Stomach (tissue), 9 donors: ENCODE data around the gene ARPIN. TPM values are rescaled to one million over a fixed set of nuclear protein-coding genes. Genes with fewer than 3 reads are reported as not detected.
A peak's percentile ranks its signal among the peaks of the same experiment; 100 is the strongest.
"Not testable (repeated sequence)": the region's sequence is repeated elsewhere in the genome, so short reads cannot be mapped to it uniquely, and the experiment has no call there.

Source experiments
- DNase-seq, 2 donors: peaks; one replicate each; pipeline versions ENCODE4 v3.0.0 to v3.0.0-alpha.2; 2013 to 2019
- H3K27ac ChIP-seq, 5 donors: fragments of 200-600 bp in 4 of 5; sonication (generic) in 4 of 5; one replicate each; pipeline ENCODE4 v1.5.1; 2013 to 2019; ENCODE audit warnings: mild to moderate bottlenecking in 1 of 5, moderate library complexity in 1 of 5
- H3K27me3 ChIP-seq, 3 donors: fragments of 200-600 bp; sonication (generic); one replicate each; pipeline ENCODE4 v1.5.1; 2017 to 2019; ENCODE audit warnings: mixed run types in 1 of 3
- H3K36me3 ChIP-seq, 4 donors: fragments of 200-600 bp; sonication (generic); 1 replicate in 3 of 4; 2 replicates in 1 of 4; pipeline ENCODE4 v1.5.1; 2016 to 2019
- H3K4me1 ChIP-seq, 4 donors: fragments of 200-600 bp; sonication (generic); one replicate each; pipeline ENCODE4 v1.5.1; 2016 to 2019
- H3K4me3 ChIP-seq, 4 donors: fragments of 200-600 bp; sonication (generic) in 3 of 4; one replicate each; pipeline ENCODE4 v1.5.1; 2016 to 2019; ENCODE audit warnings: mild to moderate bottlenecking in 1 of 4
- H3K9me3 ChIP-seq, 4 donors: fragments of 200-600 bp; sonication (generic); one replicate each; pipeline ENCODE4 v1.5.1; 2016 to 2019
- EP300 ChIP-seq: sonication (generic); formaldehyde crosslinking; IDR thresholded peaks from one replicate; pipeline ENCODE4 v1.6.1; 2017; ENCODE audit warnings: antibody characterized with exemption
- POLR2A ChIP-seq, 4 donors: fragments of 450-650 bp; IDR thresholded peaks; one replicate each; pipeline ENCODE4 v1.6.1; 2016; ENCODE audit warnings: antibody characterized with exemption in 4 of 4, control low read depth in 2 of 4, mild to moderate bottlenecking in 1 of 4, moderate library complexity in 1 of 4
- POLR2AphosphoS5 ChIP-seq, 3 donors: sonication (generic); formaldehyde crosslinking; IDR thresholded peaks; one replicate each; pipeline ENCODE4 v1.6.1; 2016; ENCODE audit warnings: antibody characterized with exemption in 3 of 3
- WGBS, 5 donors: extraction: QIAGEN DNeasy Blood & Tissue Kit in 3 of 5; methylation state at CpG; one replicate each; pipeline versions ENCODE4 v1.1.5 to v1.1.7; 2013 to 2018; 5-methylcytosine and 5-hydroxymethylcytosine counted together
- intact Hi-C: fragments of 100-400 bp; cut with DNase I; formaldehyde crosslinking; loops from one replicate; pipeline ENCODE4 v1.15.1; 2023; ENCODE audit warnings: low total_unique reads
- polyA plus RNA-seq, 3 donors: library from polyadenylated mRNA; stranded (reverse); fragments of 200-250 nt; gene quantifications; one replicate each; pipeline ENCODE4 v1.2.3, GENCODE V29; 2013
- total RNA-seq, 5 donors: library from RNA; depleted of rRNA; stranded (reverse); fragments of >200 nt; gene quantifications; one replicate each; pipeline versions ENCODE4 v1.1.0 to v1.2.3, GENCODE V29; 2014 to 2016
- TF ChIP-seq, protein P1 (sequence below), 7 experiments: fragments of 450-650 bp in 4 of 7; fragments of 200-600 bp in 3 of 7; sonication (generic) in 3 of 7; IDR thresholded peaks; one replicate each; pipeline ENCODE4 v1.5.1; 2016 to 2019; ENCODE audit warnings: antibody characterized with exemption in 7 of 7, control low read depth in 2 of 7, mild to moderate bottlenecking in 1 of 7
- donor health status: healthy with polysubstance abuse.
- donor health status: Bipolar disorder and iron deficiency.
- donor health status: healthy.

Gene ARPIN
- total and polyA plus RNA-seq, 8 donors, result 1.2 to 24.8 (median 12.7) TPM

DNA sequence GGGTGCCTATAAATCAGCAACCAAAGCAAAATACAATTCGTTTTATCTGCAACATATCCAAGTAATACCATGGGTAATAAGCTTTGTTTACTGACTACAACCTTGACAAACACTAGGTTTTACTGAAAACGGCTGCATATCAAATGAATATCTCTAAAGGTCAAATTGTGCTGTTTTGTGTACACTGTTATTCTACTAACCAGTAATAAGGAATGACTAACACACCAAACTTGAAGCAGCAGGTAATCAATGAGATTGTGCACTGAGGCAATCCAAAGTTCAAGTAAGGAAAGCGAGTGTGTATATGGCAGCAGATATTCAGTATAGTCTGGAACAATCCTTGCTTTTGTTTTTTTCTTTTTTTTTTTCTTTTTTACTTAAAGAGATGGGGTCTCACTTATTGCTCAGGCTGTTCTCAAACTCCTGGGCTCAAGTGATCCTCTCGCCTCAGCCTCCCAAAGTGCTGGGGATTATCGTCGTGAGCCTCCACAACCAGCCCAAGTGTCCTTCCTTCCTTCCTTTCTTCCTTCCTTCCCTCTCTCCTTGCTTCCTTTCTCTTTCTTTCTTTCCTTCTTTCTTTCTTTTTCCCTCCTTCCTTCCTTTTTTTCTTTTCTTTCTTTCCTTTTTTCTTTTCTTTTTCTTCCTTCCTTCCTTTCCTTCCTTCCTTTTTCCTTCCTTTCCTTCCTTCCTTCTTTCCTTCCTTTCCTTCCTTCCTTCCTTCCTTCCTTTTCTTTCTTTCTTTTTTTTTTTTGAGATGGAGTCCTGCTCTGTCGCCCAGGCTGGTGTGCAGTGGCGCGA, 53.9 kb downstream of the ARPIN start:
- no peaks in the 10 kb centered on the region for H3K27me3 ChIP-seq
- TF ChIP-seq EP300, result no peak
- TF ChIP-seq, protein P1, sequence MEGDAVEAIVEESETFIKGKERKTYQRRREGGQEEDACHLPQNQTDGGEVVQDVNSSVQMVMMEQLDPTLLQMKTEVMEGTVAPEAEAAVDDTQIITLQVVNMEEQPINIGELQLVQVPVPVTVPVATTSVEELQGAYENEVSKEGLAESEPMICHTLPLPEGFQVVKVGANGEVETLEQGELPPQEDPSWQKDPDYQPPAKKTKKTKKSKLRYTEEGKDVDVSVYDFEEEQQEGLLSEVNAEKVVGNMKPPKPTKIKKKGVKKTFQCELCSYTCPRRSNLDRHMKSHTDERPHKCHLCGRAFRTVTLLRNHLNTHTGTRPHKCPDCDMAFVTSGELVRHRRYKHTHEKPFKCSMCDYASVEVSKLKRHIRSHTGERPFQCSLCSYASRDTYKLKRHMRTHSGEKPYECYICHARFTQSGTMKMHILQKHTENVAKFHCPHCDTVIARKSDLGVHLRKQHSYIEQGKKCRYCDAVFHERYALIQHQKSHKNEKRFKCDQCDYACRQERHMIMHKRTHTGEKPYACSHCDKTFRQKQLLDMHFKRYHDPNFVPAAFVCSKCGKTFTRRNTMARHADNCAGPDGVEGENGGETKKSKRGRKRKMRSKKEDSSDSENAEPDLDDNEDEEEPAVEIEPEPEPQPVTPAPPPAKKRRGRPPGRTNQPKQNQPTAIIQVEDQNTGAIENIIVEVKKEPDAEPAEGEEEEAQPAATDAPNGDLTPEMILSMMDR (IDR thresholded peaks at IDR 0.05), result no peak
- no peak for TF ChIP-seq POLR2A (IDR thresholded peaks at IDR 0.05)
- peak in 1 of 3 donors; percentile 56 for TF ChIP-seq POLR2AphosphoS5 (IDR thresholded peaks at IDR 0.05)
- no peak overlapping the region for H3K4me3 ChIP-seq
- WGBS, 5 donors, result 75 to 83% (median 80%) methylated on average over 9 of the region's 9 CpGs
- intact Hi-C loops, result no loop called here
- H3K36me3 ChIP-seq, result peaks cover 13 to 63% (median 53%) of the 10 kb centered on the region in 4 donors
- DNase-seq, result peak in 1 of 2 donors; percentile 42
- H3K4me1 ChIP-seq, result peaks cover 0 to 15% (median 0%) of the 10 kb centered on the region in 4 donors
- peak overlapping the region in 1 of 5 donors; percentile 45 for H3K27ac ChIP-seq
- no peaks in the 10 kb centered on the region for H3K9me3 ChIP-seq

DNA sequence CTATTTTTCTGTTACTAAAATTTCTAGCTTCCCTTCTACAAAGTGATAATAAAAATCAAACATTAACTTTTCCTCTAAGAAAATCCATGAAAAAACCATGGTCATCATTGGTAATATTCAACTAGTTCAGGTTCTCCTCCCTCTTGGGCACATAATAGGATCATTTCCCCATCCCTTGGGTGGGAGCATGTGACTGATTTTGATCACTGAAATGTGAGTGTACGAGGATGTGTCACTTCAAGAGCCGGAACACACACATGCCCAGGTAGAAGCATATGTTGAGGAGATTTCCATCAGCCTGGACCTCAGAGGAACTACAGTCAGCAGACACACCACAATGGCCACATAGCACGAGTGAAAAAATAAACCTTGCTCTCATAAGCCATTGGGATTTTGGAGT, 55.1 kb downstream of the ARPIN start:
- no peak for TF ChIP-seq POLR2A (IDR thresholded peaks at IDR 0.05)
- TF ChIP-seq POLR2AphosphoS5 (IDR thresholded peaks at IDR 0.05), result no peak
- Histone ChIP-seq H3K27ac (no peak overlapping the region), H3K4me3 (no peak overlapping the region), H3K9me3 (no peaks in the 10 kb centered on the region), H3K36me3 (peaks cover 15 to 53% (median 47%) of the 10 kb centered on the region in 4 donors), H3K4me1 (peaks cover 0 to 16% (median 0%) of the 10 kb centered on the region in 4 donors), H3K27me3 (no peaks in the 10 kb centered on the region)
- peak in 1 of 2 donors; percentile 36 for DNase-seq
- intact Hi-C loops, result no loop called here
- 77 to 92% (median 85%) methylated on average over 3 of the region's 3 CpGs for WGBS, 5 donors

DNA sequence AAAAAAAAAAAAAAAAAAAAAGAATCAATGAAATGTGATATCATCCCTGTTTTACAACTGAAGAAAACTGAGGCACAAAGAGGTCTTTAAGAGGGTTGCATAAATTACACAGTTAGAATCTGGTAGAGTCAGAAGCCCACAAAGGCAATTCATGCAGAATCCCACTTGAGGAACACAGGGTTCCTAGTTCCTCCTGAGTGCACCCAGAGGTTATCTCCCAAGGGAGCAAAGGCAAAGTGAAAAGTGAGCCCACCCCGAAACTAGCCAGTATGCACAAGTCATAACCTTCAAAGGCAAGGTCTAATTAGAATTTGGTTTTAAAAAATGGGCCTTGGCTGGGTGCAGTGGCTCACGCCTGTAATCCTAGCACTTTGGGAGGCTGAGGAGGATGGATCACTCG, 56.8 kb downstream of the ARPIN start:
- Histone ChIP-seq H3K36me3 (peaks cover 9 to 54% (median 46%) of the 10 kb centered on the region in 4 donors), H3K9me3 (no peaks in the 10 kb centered on the region), H3K4me1 (peaks cover 0 to 29% (median 0%) of the 10 kb centered on the region in 4 donors), H3K27ac (no peak overlapping the region), H3K27me3 (no peaks in the 10 kb centered on the region), H3K4me3 (no peak overlapping the region)
- DNase-seq, result no peak
- TF ChIP-seq, protein P1 (IDR thresholded peaks at IDR 0.05), result no peak
- TF ChIP-seq POLR2AphosphoS5 (IDR thresholded peaks at IDR 0.05), result no peak
- TF ChIP-seq POLR2A (IDR thresholded peaks at IDR 0.05), result no peak
- no peak for TF ChIP-seq EP300
- 93 to 99% (median 94%) methylated on average over 3 of the region's 3 CpGs for WGBS, 5 donors
- intact Hi-C loops, result no loop called here

DNA sequence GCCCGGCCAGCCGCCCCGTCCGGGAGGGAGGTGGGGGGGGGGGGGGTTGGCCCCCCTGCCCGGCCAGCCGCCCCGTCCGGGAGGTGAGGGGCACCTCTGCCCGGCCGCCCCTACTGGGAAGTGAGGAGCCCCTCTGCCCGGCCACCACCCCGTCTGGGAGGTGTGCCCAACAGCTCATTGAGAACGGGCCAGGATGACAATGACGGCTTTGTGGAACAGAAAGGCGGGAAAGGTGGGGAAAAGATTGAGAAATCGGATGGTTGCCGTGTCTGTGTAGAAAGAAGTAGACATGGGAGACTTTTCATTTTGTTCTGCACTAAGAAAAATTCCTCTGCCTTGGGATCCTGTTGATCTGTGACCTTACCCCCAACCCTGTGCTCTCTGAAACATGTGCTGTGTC, 57.9 kb downstream of the ARPIN start:
- peaks cover 9 to 52% (median 40%) of the 10 kb centered on the region in 4 donors for H3K36me3 ChIP-seq
- intact Hi-C loops, H3K9me3 ChIP-seq, H3K27ac ChIP-seq, H3K27me3 ChIP-seq, DNase-seq, H3K4me3 ChIP-seq: not testable (repeated sequence)
- WGBS, 5 donors, result 86 to 98% (median 91%) methylated on average over 7 to 9 of the region's 17 CpGs
- peaks cover 0 to 26% (median 0%) of the 10 kb centered on the region in 4 donors for H3K4me1 ChIP-seq

DNA sequence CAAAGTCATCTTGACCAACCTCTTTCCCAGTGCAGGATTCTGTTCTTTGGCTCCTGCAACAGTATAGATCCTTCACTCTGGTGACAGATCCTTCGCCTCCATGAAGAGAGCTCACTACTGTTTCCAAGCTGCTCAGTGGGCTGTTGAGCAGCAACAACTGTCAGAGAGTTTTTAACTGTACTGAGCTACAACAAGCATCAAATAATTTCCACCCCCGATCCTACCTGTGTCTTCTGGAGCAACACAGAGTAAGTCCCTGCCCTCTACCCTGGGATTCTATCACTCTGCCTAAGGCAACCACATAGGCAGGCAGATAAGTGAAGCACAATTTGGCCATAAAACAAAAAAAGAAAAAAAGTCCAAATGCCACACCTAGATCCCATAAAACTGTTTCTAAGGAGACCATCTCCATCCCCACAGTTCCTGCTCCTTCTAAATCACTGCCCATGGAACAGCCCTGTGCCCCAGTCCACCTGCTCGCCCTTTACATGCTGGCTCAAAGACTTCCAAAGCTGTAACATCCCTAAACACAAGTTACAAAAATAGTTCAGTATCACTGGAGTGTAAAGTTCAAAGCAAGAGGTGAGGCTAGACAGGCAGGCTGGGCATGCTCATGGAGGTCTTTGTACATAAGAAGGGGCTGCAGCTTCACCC, 60.3 kb downstream of the ARPIN start:
- intact Hi-C loops, result no loop called here
- H3K27ac ChIP-seq, result peak overlapping the region in 1 of 5 donors; percentile 6
- no peaks in the 10 kb centered on the region for H3K27me3 ChIP-seq
- H3K36me3 ChIP-seq, result peaks cover 12 to 57% (median 45%) of the 10 kb centered on the region in 4 donors
- WGBS, 5 donors, result 93 to 99% (median 95%) methylated on average over 3 of the region's 3 CpGs
- TF ChIP-seq POLR2A (IDR thresholded peaks at IDR 0.05) (no peak), EP300 (no peak), POLR2AphosphoS5 (IDR thresholded peaks at IDR 0.05) (no peak)
- TF ChIP-seq, protein P1 (IDR thresholded peaks at IDR 0.05), result no peak
- no peak overlapping the region for H3K4me3 ChIP-seq
- H3K4me1 ChIP-seq, result peaks cover 0 to 31% (median 0%) of the 10 kb centered on the region in 4 donors
- DNase-seq, result no peak
- H3K9me3 ChIP-seq, result no peaks in the 10 kb centered on the region
